IMR-90 (cell line): ENCODE measurements around the gene KRT4. TPM values are rescaled to one million over a fixed set of nuclear protein-coding genes. Genes with fewer than 3 reads are reported as not detected.

Source experiments
- ATAC-seq: fragments of 200-7000 bp; cut with Tn5 transposase; 2 replicates; pipeline ENCODE4 v1.9.1; 2020; ENCODE audit warnings: low read depth, mild to moderate bottlenecking, moderate library complexity
- BruUV-seq: library from RNA; stranded (reverse); fragments of 400-500 nt; replicated peaks from 2 replicates; lab custom pipeline; 2021; lab: Mats Ljungman, UMichigan
- CTCF ChIA-PET: fragments of 300-600 bp; formaldehyde crosslinking; extraction: SDS; loops from one replicate; lab custom pipeline; 2021; ENCODE audit warnings: antibody characterized with exemption; lab: Yijun Ruan, JAX
- POLR2A ChIA-PET: fragments of 300-600 bp; sonication (Branson Sonifier 250); formaldehyde crosslinking; loops from one replicate; lab custom pipeline; 2022; ENCODE audit warnings: antibody characterized with exemption; ENCODE audit not compliant: unreplicated experiment; lab: Charles Lee
- DNase-seq: peaks from one replicate; pipeline ENCODE4 v3.0.0; 2013
- H2AFZ ChIP-seq: replicated peaks from 2 replicates; pipeline ENCODE3; 2013; ENCODE audit warnings: low read length, mild to moderate bottlenecking; ENCODE audit not compliant: poor library complexity
- H2AK5ac ChIP-seq: 2 replicates; pipeline ENCODE4 v1.6.1; 2013; ENCODE audit warnings: low read depth, low read length, inconsistent platforms
- H2AK9ac ChIP-seq: replicated peaks from 2 replicates; pipeline ENCODE3; 2013; ENCODE audit warnings: mild to moderate bottlenecking, low read depth, low read length, moderate library complexity; ENCODE audit not compliant: poor library complexity
- H2BK120ac ChIP-seq: 2 replicates; pipeline ENCODE4 v1.6.1; 2013; ENCODE audit warnings: low read depth, low read length, inconsistent platforms
- H2BK15ac ChIP-seq: 3 replicates; pipeline ENCODE4 v1.6.1; 2013; ENCODE audit warnings: low read depth, low read length, inconsistent platforms
- H2BK20ac ChIP-seq: 2 replicates; pipeline ENCODE4 v1.6.1; 2013; ENCODE audit warnings: low read depth, mild to moderate bottlenecking, inconsistent platforms, low read length, moderate library complexity
- H2BK5ac ChIP-seq: 2 replicates; pipeline ENCODE4 v1.6.1; 2013; ENCODE audit warnings: mild to moderate bottlenecking, low read depth, low read length, inconsistent platforms; ENCODE audit not compliant: poor library complexity, severe bottlenecking
- H3K14ac ChIP-seq: replicated peaks from 2 replicates; pipeline ENCODE4 v1.6.1; 2013; ENCODE audit warnings: low read depth, low read length, inconsistent platforms
- H3K18ac ChIP-seq: 2 replicates; pipeline ENCODE4 v1.6.1; 2013; ENCODE audit warnings: low read depth, low read length, control low read depth
- H3K23ac ChIP-seq: 2 replicates; pipeline ENCODE4 v1.6.1; 2013; ENCODE audit warnings: low read depth, low read length, inconsistent platforms
- H3K27ac ChIP-seq: 2 replicates; pipeline ENCODE4 v1.5.1; 2013; ENCODE audit warnings: mild to moderate bottlenecking, control low read depth, low read length; ENCODE audit not compliant: insufficient read depth
- H3K27me3 ChIP-seq: 2 replicates; pipeline ENCODE4 v1.6.1; 2013; ENCODE audit warnings: low read length; ENCODE audit not compliant: control insufficient read depth, insufficient read depth
- H3K36me3 ChIP-seq: 2 replicates; pipeline ENCODE4 v1.6.1; 2013; ENCODE audit warnings: low read length, mixed read lengths; ENCODE audit not compliant: control insufficient read depth, insufficient read depth
- H3K4ac ChIP-seq: 2 replicates; pipeline ENCODE4 v1.6.1; 2013; ENCODE audit warnings: low read depth, low read length, inconsistent platforms
- H3K4me1 ChIP-seq: 2 replicates; pipeline ENCODE4 v1.6.1; 2013; ENCODE audit warnings: low read length, mixed read lengths; ENCODE audit not compliant: control insufficient read depth, insufficient read depth
- H3K4me2 ChIP-seq: 2 replicates; pipeline ENCODE4 v1.6.1; 2013; ENCODE audit warnings: low read depth, mild to moderate bottlenecking, control low read depth, low read length, moderate library complexity
- H3K4me3 ChIP-seq: 2 replicates; pipeline ENCODE4 v1.5.1; 2013; ENCODE audit warnings: low read depth, mild to moderate bottlenecking, control low read depth, low read length, moderate library complexity; ENCODE audit not compliant: insufficient read depth
- H3K56ac ChIP-seq: 2 replicates; pipeline ENCODE4 v1.6.1; 2013; ENCODE audit warnings: low read length, inconsistent platforms; ENCODE audit not compliant: insufficient read depth; ENCODE audit errors: extremely low read depth
- H3K79me1 ChIP-seq, 2 experiments: 2 replicates each; pipeline ENCODE4 v1.6.1; 2013; ENCODE audit warnings: low read length in 2 of 2, inconsistent platforms in 1 of 2, low read depth in 1 of 2
- H3K9ac ChIP-seq: 2 replicates; pipeline ENCODE4 v1.6.1; 2013; ENCODE audit warnings: low read depth, low read length, control low read depth
- H3K9me1 ChIP-seq: 2 replicates; pipeline ENCODE4 v1.6.1; 2013; ENCODE audit warnings: low read length, inconsistent platforms; ENCODE audit not compliant: insufficient read depth
- H3K9me3 ChIP-seq: 2 replicates; pipeline ENCODE4 v1.6.1; 2013; ENCODE audit warnings: low read length; ENCODE audit not compliant: control insufficient read depth, insufficient read depth
- H4K20me1 ChIP-seq: 2 replicates; pipeline ENCODE4 v1.6.1; 2013; ENCODE audit warnings: low read length, inconsistent platforms; ENCODE audit not compliant: insufficient read depth
- H4K5ac ChIP-seq: 2 replicates; pipeline ENCODE4 v1.6.1; 2013; ENCODE audit warnings: mild to moderate bottlenecking, low read depth, low read length, control low read depth
- H4K8ac ChIP-seq, 2 experiments: 2 replicates each; pipeline ENCODE4 v1.6.1; 2013; ENCODE audit warnings: low read depth in 2 of 2, low read length in 2 of 2, control low read depth in 1 of 2, inconsistent platforms in 1 of 2
- H4K91ac ChIP-seq: 2 replicates; pipeline ENCODE4 v1.6.1; 2013; ENCODE audit warnings: low read depth, low read length, inconsistent platforms; ENCODE audit not compliant: insufficient read depth
- BHLHE40 ChIP-seq: fragments of 150-350 bp; IDR thresholded peaks from 2 replicates; pipeline ENCODE4 v1.6.1; 2016; ENCODE audit warnings: mild to moderate bottlenecking, low read depth, low read length
- CEBPB ChIP-seq: IDR thresholded peaks from 2 replicates; pipeline ENCODE4 v1.6.1; 2012; ENCODE audit warnings: low read depth, low read length, improper control_type of control experiment
- CHD1 ChIP-seq: IDR thresholded peaks from 2 replicates; pipeline ENCODE4 v1.6.1; 2012; ENCODE audit warnings: low read depth, low read length, improper control_type of control experiment
- CTCF ChIP-seq: conservative IDR thresholded peaks from 2 replicates; pipeline ENCODE4 v1.5.1; 2012; ENCODE audit warnings: mild to moderate bottlenecking, low read depth, low read length, improper control_type of control experiment
- ELK1 ChIP-seq: fragments of 150-350 bp; IDR thresholded peaks from 2 replicates; pipeline ENCODE4 v1.6.1; 2016; ENCODE audit warnings: low read depth, mild to moderate bottlenecking, low read length, moderate library complexity, borderline replicate concordance
- MAFK ChIP-seq: IDR thresholded peaks from 2 replicates; pipeline ENCODE4 v1.6.1; 2012; ENCODE audit warnings: low read depth, low read length, improper control_type of control experiment
- MAZ ChIP-seq: IDR thresholded peaks from 2 replicates; pipeline ENCODE4 v1.6.1; 2012; ENCODE audit warnings: low read depth, mild to moderate bottlenecking, low read length, improper control_type of control experiment, moderate library complexity, borderline replicate concordance
- MXI1 ChIP-seq: IDR thresholded peaks from 2 replicates; pipeline ENCODE4 v1.6.1; 2012; ENCODE audit warnings: low read depth, mild to moderate bottlenecking, low read length, moderate library complexity, borderline replicate concordance
- NFE2L2 ChIP-seq: fragments of 150-350 bp; IDR thresholded peaks from 2 replicates; pipeline ENCODE4 v1.6.1; 2016; ENCODE audit warnings: low read depth, mild to moderate bottlenecking, low read length
- POLR2A ChIP-seq: IDR thresholded peaks from 2 replicates; pipeline ENCODE4 v1.6.1; 2012; ENCODE audit warnings: mild to moderate bottlenecking, low read depth, low read length
- RAD21 ChIP-seq: IDR thresholded peaks from 2 replicates; pipeline ENCODE4 v1.6.1; 2012; ENCODE audit warnings: low read length, improper control_type of control experiment
- SMC3 ChIP-seq: fragments of 150-350 bp; IDR thresholded peaks from 2 replicates; pipeline ENCODE4 v1.6.1; 2016; ENCODE audit warnings: low read depth, mild to moderate bottlenecking, antibody characterized with exemption, low read length, moderate library complexity
- USF2 ChIP-seq: fragments of 150-350 bp; IDR thresholded peaks from 2 replicates; pipeline ENCODE4 v1.6.1; 2017; ENCODE audit warnings: mild to moderate bottlenecking, antibody characterized with exemption, low read length, low read depth
- WGBS, 2 experiments: methylation state at CpG; one replicate each; pipeline versions ENCODE4 v1.1.5 to v1.1.7; 2013; ENCODE audit warnings: missing lambda C conversion rate in 2 of 2; ENCODE audit not compliant: insufficient read length in 1 of 2; ENCODE audit errors: extremely low coverage in 2 of 2; 5-methylcytosine and 5-hydroxymethylcytosine counted together
- dilution Hi-C: fragments of 300-500 bp; cut with HindIII; formaldehyde crosslinking; loops from one replicate; pipeline ENCODE4 v1.14.3; 2018; ENCODE audit warnings: low sequenced_read_pairs; ENCODE audit not compliant: unreplicated experiment
- in situ Hi-C: fragments of 300-500 bp; cut with MboI; formaldehyde crosslinking; loops from 3 replicates; pipeline ENCODE4 v1.14.3; 2019; ENCODE audit warnings: low sequenced_read_pairs, inconsistent platforms, mixed read lengths
- intact Hi-C: fragments of 100-400 bp; cut with micrococcal nuclease; formaldehyde crosslinking; loops from 2 replicates; pipeline ENCODE4 v1.10.0; 2022
- polyA plus RNA-seq, 3 experiments: library from polyadenylated mRNA; depleted of rRNA; stranded (reverse); fragments of >200 nt; gene quantifications; 2 replicates each; pipeline ENCODE4 v1.2.3, GENCODE V29; 2012; ENCODE audit warnings: low replicate concordance in 1 of 3
- total RNA-seq: library from RNA; depleted of rRNA; stranded (reverse); fragments of >200 nt; gene quantifications from 2 replicates; pipeline ENCODE4 v1.2.3, GENCODE V29; 2012

The KRT4 gene
- total and polyA plus RNA-seq, 2 of the 4 experiments (the other 2 are of a cell fraction) = under 0.01 to 0.07 TPM

GRCh38 chr12:52805000-52805399 lies 8.9 kb downstream of the KRT4 start:
- BruUV-seq = no TSS peak
- no peaks in the 10 kb centered on the region for H3K36me3 ChIP-seq
- dilution Hi-C loops = no loop called here

More at GRCh38 chr12:52805000-52805399, 8.9 kb downstream of the KRT4 start:
- intact Hi-C loops (no loop called here), in situ Hi-C loops (no loop called here)
- no peak overlapping the region for H4K8ac ChIP-seq
- no peak overlapping the region for H2AK9ac ChIP-seq
- no peak overlapping the region for H3K14ac ChIP-seq
- no peaks in the 10 kb centered on the region for H3K9me3 ChIP-seq
- no peak overlapping the region for H3K4ac ChIP-seq
- no CpG with 5 or more reads among the region's 1 CpG for WGBS, 2 experiments
- DNase-seq = no peak
- no peak overlapping the region for H2AK5ac ChIP-seq
- no peak overlapping the region for H3K18ac ChIP-seq
- no peak overlapping the region for H3K4me3 ChIP-seq
- H4K20me1 ChIP-seq = no peaks in the 10 kb centered on the region
- no peak overlapping the region for H2AFZ ChIP-seq
- H3K23ac ChIP-seq = no peak overlapping the region
- no peak overlapping the region for H2BK5ac ChIP-seq
- no peak overlapping the region for H2BK120ac ChIP-seq
- no peaks in the 10 kb centered on the region for H3K9me1 ChIP-seq
- H3K27me3 ChIP-seq = peaks cover 33% of the 10 kb centered on the region
- H4K91ac ChIP-seq = no peak overlapping the region
- ChIA-PET CTCF (interaction anchor here (1.0 kb wide), 1 partner anchor 60 kb away, joined by 4 read pairs; no protein-coding TSS in a partner anchor), POLR2A (no interaction called here)
- ATAC-seq = no peak
- no peak overlapping the region for H3K9ac ChIP-seq
- no peak overlapping the region for H3K56ac ChIP-seq
- H2BK15ac ChIP-seq = no peak overlapping the region
- no peak for TF ChIP-seq BHLHE40
- TF ChIP-seq CEBPB = no peak
- no peak for TF ChIP-seq POLR2A
- no peak for TF ChIP-seq CTCF
- no peak for TF ChIP-seq USF2
- no peak for TF ChIP-seq RAD21
- no peak for TF ChIP-seq NFE2L2
- no peak for TF ChIP-seq MAZ
- no peak for TF ChIP-seq ELK1
- no peak for TF ChIP-seq MAFK
- TF ChIP-seq SMC3 = no peak
- no peak for TF ChIP-seq CHD1
- TF ChIP-seq MXI1 = no peak
- no peak overlapping the region for H2BK20ac ChIP-seq
- no peaks in the 10 kb centered on the region for H3K79me1 ChIP-seq
- H3K4me1 ChIP-seq = no peaks in the 10 kb centered on the region
- H3K27ac ChIP-seq = no peak overlapping the region
- no peak overlapping the region for H4K5ac ChIP-seq
- no peak overlapping the region for H3K4me2 ChIP-seq
